HepG2 (cell line): Measurements from ENCODE around the gene ERP27. TPM values are rescaled to one million over a fixed set of nuclear protein-coding genes. Genes with fewer than 3 reads are reported as not detected.

Source experiments
- ATAC-seq: fragments of 200-7000 bp; cut with Tn5 transposase; 3 replicates; pipeline ENCODE4 v1.9.1; 2020; ENCODE audit warnings: mild to moderate bottlenecking, moderate library complexity
- BruUV-seq: library from RNA; stranded (reverse); fragments of 400-500 nt; replicated peaks from 2 replicates; lab custom pipeline; 2021; lab: Mats Ljungman, UMichigan
- CTCF ChIA-PET: fragments of 300-600 bp; formaldehyde crosslinking; extraction: SDS; loops from one replicate; lab custom pipeline; 2021; ENCODE audit warnings: low total read pairs, inconsistent platforms, low intra/inter-chr PET ratio; lab: Yijun Ruan, JAX
- POLR2A ChIA-PET: fragments of 350-600 bp; sonication (Branson Sonifier 250); formaldehyde crosslinking; loops from one replicate; lab custom pipeline; 2020; ENCODE audit warnings: antibody characterized with exemption, inconsistent platforms; lab: Yijun Ruan, JAX
- DNase-seq: peaks from one replicate; pipeline ENCODE4 v3.0.0-alpha.2; 2015; ENCODE audit warnings: low spot score
- FAIRE-seq: peaks from 3 replicates; lab custom pipeline; 2011; peaks lifted over from hg19 to GRCh38; lab: Jason Lieb, UNC
- H2AFZ ChIP-seq: one replicate; pipeline ENCODE4 v1.6.1; 2011; ENCODE audit warnings: low read length, inconsistent platforms
- H3K27ac ChIP-seq: fragments of 300-600 bp; 3 replicates; pipeline ENCODE4 v1.8.0; 2011; ENCODE audit warnings: mixed run types, mild to moderate bottlenecking, mixed read lengths, low read length, inconsistent platforms; ENCODE audit not compliant: insufficient read depth; ENCODE audit errors: extremely low read length
- H3K27me3 ChIP-seq, 2 experiments: fragments of 200-600 bp in 1 of 2; 2 replicates in 1 of 2; 3 replicates in 1 of 2; pipeline versions ENCODE4 v1.6.0 to v1.8.0; 2011; ENCODE audit warnings: low read length in 2 of 2, mild to moderate bottlenecking in 2 of 2, moderate library complexity in 2 of 2, inconsistent platforms in 1 of 2; ENCODE audit not compliant: insufficient read depth in 2 of 2, control insufficient read depth in 1 of 2
- H3K36me3 ChIP-seq, 2 experiments: fragments of 200-600 bp in 1 of 2; replicated peaks in 1 of 2; 2 replicates in 1 of 2; 3 replicates in 1 of 2; pipeline versions ENCODE4 v1.5.1 to v1.8.0; 2011; ENCODE audit warnings: low read length in 2 of 2, inconsistent platforms in 1 of 2; ENCODE audit not compliant: insufficient read depth in 2 of 2, control insufficient read depth in 1 of 2
- H3K4me1 ChIP-seq: 2 replicates; pipeline ENCODE4 v1.5.1; 2012; ENCODE audit warnings: low read length, inconsistent platforms; ENCODE audit not compliant: insufficient read depth
- H3K4me2 ChIP-seq: 2 replicates; pipeline ENCODE4 v1.6.0; 2011; ENCODE audit warnings: low read depth, low read length, inconsistent platforms
- H3K4me3 ChIP-seq, 3 experiments: fragments of 200-600 bp in 1 of 3; sonication (generic), shearing (Covaris generic) in 1 of 3; replicated peaks in 1 of 3; 2 replicates each; pipeline ENCODE4 v1.5.1; 2011 to 2016; ENCODE audit warnings: low read length in 3 of 3, inconsistent platforms in 2 of 3, low read depth in 2 of 3, mild to moderate bottlenecking in 2 of 3, control low read depth in 1 of 3, mixed read lengths in 1 of 3; ENCODE audit not compliant: insufficient read depth in 1 of 3
- H3K79me2 ChIP-seq: one replicate; pipeline ENCODE4 v1.6.1; 2011; ENCODE audit warnings: low read length, inconsistent platforms; ENCODE audit not compliant: insufficient read depth
- H3K9ac ChIP-seq: 2 replicates; pipeline ENCODE4 v1.6.0; 2011; ENCODE audit warnings: mild to moderate bottlenecking, low read depth, low read length, inconsistent platforms; ENCODE audit not compliant: insufficient read depth
- H3K9me3 ChIP-seq: 2 replicates; pipeline ENCODE4 v1.5.1; 2012; ENCODE audit warnings: mild to moderate bottlenecking, low read length
- H4K20me1 ChIP-seq: 2 replicates; pipeline ENCODE4 v1.6.0; 2011; ENCODE audit warnings: inconsistent platforms, mild to moderate bottlenecking, low read length, moderate library complexity; ENCODE audit not compliant: insufficient read depth
- AHDC1 ChIP-seq: sonication (generic); formaldehyde crosslinking; IDR thresholded peaks from 2 replicates; pipeline ENCODE4 v1.5.1; 2020; ENCODE audit warnings: mild to moderate bottlenecking, missing genetic modification reagents, borderline replicate concordance
- DNMT1 ChIP-seq: sonication (generic); formaldehyde crosslinking; IDR thresholded peaks from 2 replicates; pipeline ENCODE4 v1.5.1; 2020; ENCODE audit warnings: mild to moderate bottlenecking, missing genetic modification reagents
- GZF1 ChIP-seq: sonication (generic); formaldehyde crosslinking; IDR thresholded peaks from 2 replicates; pipeline ENCODE4 v1.5.1; 2020; ENCODE audit warnings: mild to moderate bottlenecking, missing genetic modification reagents
- KMT2B ChIP-seq: IDR thresholded peaks from 2 replicates; pipeline ENCODE4 v1.6.1; 2016; ENCODE audit warnings: missing genetic modification reagents, missing compliant biosample characterization
- PAF1 ChIP-seq: IDR thresholded peaks from 2 replicates; pipeline ENCODE4 v1.6.1; 2016; ENCODE audit warnings: missing genetic modification reagents, missing compliant biosample characterization
- ZNF382 ChIP-seq: sonication (generic); formaldehyde crosslinking; IDR thresholded peaks from 2 replicates; pipeline ENCODE4 v1.5.0; 2020; ENCODE audit warnings: missing genetic modification reagents, mild to moderate bottlenecking, borderline replicate concordance
- ZNF589 ChIP-seq: sonication (generic); formaldehyde crosslinking; conservative IDR thresholded peaks from 2 replicates; pipeline ENCODE4 v1.8.0; 2022; ENCODE audit warnings: mild to moderate bottlenecking, moderate library complexity, missing genetic modification reagents
- ZNF710 ChIP-seq: sonication (generic); formaldehyde crosslinking; IDR thresholded peaks from 2 replicates; pipeline ENCODE4 v1.5.0; 2020; ENCODE audit warnings: mild to moderate bottlenecking, missing genetic modification reagents, borderline replicate concordance
- ZNF790 ChIP-seq: sonication (generic); formaldehyde crosslinking; IDR thresholded peaks from 2 replicates; pipeline ENCODE4 v1.8.0; 2022; ENCODE audit warnings: missing genetic modification reagents, mild to moderate bottlenecking, borderline replicate concordance
- WGBS: methylation state at CpG from one replicate; pipeline ENCODE4 v1.1.6; 2017; ENCODE audit warnings: low lambda C conversion rate; 5-methylcytosine and 5-hydroxymethylcytosine counted together
- in situ Hi-C: cut with HindIII; loops from 2 replicates; pipeline ENCODE4 v1.10.0; 2017; ENCODE audit warnings: low pct_unique_long_range_greater_than_20kb; ENCODE audit not compliant: extremely low pct_ligation_motif_present
- intact Hi-C: fragments of 100-400 bp; cut with micrococcal nuclease; formaldehyde crosslinking; loops from one replicate; pipeline ENCODE4 v1.10.0; 2022; ENCODE audit not compliant: unreplicated experiment
- polyA plus RNA-seq, 8 experiments: library from polyadenylated mRNA; depleted of rRNA in 3 of 8; stranded (reverse) in 7 of 8; unstranded in 1 of 8; fragments of >200 nt; fragmentation: Illumina TruSeq in 4 of 8; extraction: Trizol in 4 of 8; gene quantifications; 2 replicates each; pipeline versions ENCODE4 v1.2.1 to v1.2.3, GENCODE V29; 2011 to 2016; ENCODE audit warnings: low read depth in 4 of 8, missing spikeins in 1 of 8, mixed read lengths in 1 of 8; ENCODE audit not compliant: insufficient read depth in 1 of 8
- total RNA-seq, 5 experiments: library from RNA; depleted of rRNA; stranded (reverse); fragments of >200 nt; fragmentation: Illumina TruSeq; extraction: Trizol; gene quantifications; 2 replicates each; pipeline ENCODE4 v1.2.3, GENCODE V29; 2016; ENCODE audit warnings: low read depth in 1 of 5

The ERP27 gene
- total and polyA plus RNA-seq, 2 of the 13 experiments (the other 11 are each of a cell fraction or from before 2014, with no cell fraction given): 1.8 to 6.6 TPM

- DNase-seq: no peak
- WGBS: 26% methylated on average over 7 of the region's 7 CpGs
- H3K79me2 ChIP-seq: no peaks in the 10 kb centered on the region
- H3K36me3 ChIP-seq: no peaks in the 10 kb centered on the region
- no peak overlapping the region for H3K4me2 ChIP-seq
- H3K4me3 ChIP-seq: no peak overlapping the region
- H3K4me1 ChIP-seq: no peaks in the 10 kb centered on the region
- in situ Hi-C loops (no loop called here), intact Hi-C loops (no loop called here)
- no peaks in the 10 kb centered on the region for H4K20me1 ChIP-seq
- ATAC-seq: no peak
- TF ChIP-seq GZF1 (CRISPR knock-in tag) (no peak), ZNF589 (CRISPR knock-in tag) (no peak), KMT2B (no peak), ZNF790 (CRISPR knock-in tag) (no peak)
- FAIRE-seq: no peak
- H3K27ac ChIP-seq: no peak overlapping the region
- no peak overlapping the region for H2AFZ ChIP-seq
- no peak overlapping the region for H3K9ac ChIP-seq
- BruUV-seq: no TSS peak
- no peaks in the 10 kb centered on the region for H3K27me3 ChIP-seq
- ChIA-PET CTCF (no interaction called here), POLR2A (no interaction called here)
- H3K9me3 ChIP-seq: no peaks in the 10 kb centered on the region
These were observed 25.2 kb upstream of the ERP27 start for GRCh38 chr12:14963520-14963919.

- intact Hi-C loops (no loop called here), in situ Hi-C loops (no loop called here)
- Histone ChIP-seq H3K9ac (no peak overlapping the region), H3K27ac (no peak overlapping the region), H3K79me2 (no peaks in the 10 kb centered on the region), H3K4me3 (no peak overlapping the region), H3K4me1 (no peaks in the 10 kb centered on the region), H3K36me3 (no peaks in the 10 kb centered on the region), H2AFZ (no peak overlapping the region), H4K20me1 (no peaks in the 10 kb centered on the region), H3K9me3 (no peaks in the 10 kb centered on the region), H3K4me2 (no peak overlapping the region), H3K27me3 (no peaks in the 10 kb centered on the region)
- ATAC-seq (no peak), FAIRE-seq (no peak), DNase-seq (no peak)
- CTCF ChIA-PET: no interaction called here
- BruUV-seq: no TSS peak
- 67% methylated on average over 3 of the region's 3 CpGs for WGBS
- POLR2A ChIA-PET: no interaction called here
- TF ChIP-seq ZNF710 (no peak), AHDC1 (CRISPR knock-in tag) (no peak), PAF1 (no peak), DNMT1 (CRISPR knock-in tag) (no peak), ZNF382 (CRISPR knock-in tag) (no peak)
These were observed 24.5 kb upstream of the ERP27 start for GRCh38 chr12:14962797-14963196.
